Endothelial cell of umbilical vein (primary cell): ENCODE data around the gene CAPN5.

Experiments
- EZH2 ChIP-seq: IDR thresholded peaks from 2 replicates; pipeline ENCODE4 v1.6.1; 2012; ENCODE audit warnings: borderline replicate concordance, low read depth, mild to moderate bottlenecking, moderate library complexity, low read length, inconsistent platforms; ENCODE audit not compliant: severe bottlenecking
- JUN ChIP-seq: IDR thresholded peaks from 2 replicates; pipeline ENCODE4 v1.6.1; 2011; ENCODE audit warnings: borderline replicate concordance, low read depth; ENCODE audit not compliant: insufficient read length, insufficient read depth
- MYC ChIP-seq: IDR thresholded peaks from one replicate; pipeline ENCODE4 v1.6.1; 2011; ENCODE audit warnings: mild to moderate bottlenecking, low read depth, low read length
- POLR2A ChIP-seq: IDR thresholded peaks from 2 replicates; pipeline ENCODE4 v1.6.1; 2012; ENCODE audit warnings: low read depth, mild to moderate bottlenecking, control low read depth, low read length
- POLR2AphosphoS5 ChIP-seq: IDR thresholded peaks from 2 replicates; pipeline ENCODE4 v1.6.1; 2012; ENCODE audit warnings: low read depth, mild to moderate bottlenecking, control low read depth, low read length, moderate library complexity; ENCODE audit not compliant: insufficient read depth
- TF ChIP-seq, protein P1 (sequence below), 2 donors: IDR thresholded peaks; 1 replicate in 1 of 2; 2 replicates in 1 of 2; pipeline ENCODE4 v1.5.1; 2011; ENCODE audit warnings: low read length in 2 of 2, mild to moderate bottlenecking in 2 of 2, moderate library complexity in 2 of 2, control low read depth in 1 of 2, inconsistent platforms in 1 of 2, low read depth in 1 of 2; ENCODE audit not compliant: insufficient read depth in 1 of 2; ENCODE audit errors: extremely low read depth in 1 of 2
- TF ChIP-seq, protein P2 (sequence below): IDR thresholded peaks from 2 replicates; pipeline ENCODE4 v1.6.1; 2011; ENCODE audit not compliant: insufficient read depth, insufficient read length

DNA sequence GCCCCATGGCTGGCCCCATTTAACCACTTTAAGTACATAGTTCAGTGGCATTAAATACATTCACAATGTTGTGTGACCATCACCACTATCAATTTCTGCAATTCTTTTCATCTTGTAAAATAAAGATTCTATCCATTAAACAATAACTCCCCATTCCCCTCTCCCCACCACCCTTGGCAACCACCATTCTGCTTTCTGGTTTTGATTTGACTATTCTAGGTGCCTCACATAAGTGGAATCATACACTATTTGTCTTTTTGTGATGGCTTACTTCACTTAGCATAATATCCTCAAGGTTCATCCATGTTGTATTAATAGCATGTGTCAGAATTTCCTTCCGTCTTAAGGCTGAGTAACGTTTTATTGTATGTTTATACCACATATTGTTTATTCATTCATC, 68.3 kb downstream of the CAPN5 start:
- TF ChIP-seq, protein P1, sequence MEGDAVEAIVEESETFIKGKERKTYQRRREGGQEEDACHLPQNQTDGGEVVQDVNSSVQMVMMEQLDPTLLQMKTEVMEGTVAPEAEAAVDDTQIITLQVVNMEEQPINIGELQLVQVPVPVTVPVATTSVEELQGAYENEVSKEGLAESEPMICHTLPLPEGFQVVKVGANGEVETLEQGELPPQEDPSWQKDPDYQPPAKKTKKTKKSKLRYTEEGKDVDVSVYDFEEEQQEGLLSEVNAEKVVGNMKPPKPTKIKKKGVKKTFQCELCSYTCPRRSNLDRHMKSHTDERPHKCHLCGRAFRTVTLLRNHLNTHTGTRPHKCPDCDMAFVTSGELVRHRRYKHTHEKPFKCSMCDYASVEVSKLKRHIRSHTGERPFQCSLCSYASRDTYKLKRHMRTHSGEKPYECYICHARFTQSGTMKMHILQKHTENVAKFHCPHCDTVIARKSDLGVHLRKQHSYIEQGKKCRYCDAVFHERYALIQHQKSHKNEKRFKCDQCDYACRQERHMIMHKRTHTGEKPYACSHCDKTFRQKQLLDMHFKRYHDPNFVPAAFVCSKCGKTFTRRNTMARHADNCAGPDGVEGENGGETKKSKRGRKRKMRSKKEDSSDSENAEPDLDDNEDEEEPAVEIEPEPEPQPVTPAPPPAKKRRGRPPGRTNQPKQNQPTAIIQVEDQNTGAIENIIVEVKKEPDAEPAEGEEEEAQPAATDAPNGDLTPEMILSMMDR (IDR thresholded peaks at IDR 0.05; ENCODE audit: extremely low read depth in 1 of 2, insufficient read depth in 1 of 2, low read depth in 1 of 2, low read length in 2 of 2): no peak
- TF ChIP-seq EZH2 (no peak), POLR2A (no peak), MYC (no peak), POLR2AphosphoS5 (no peak), JUN (no peak)
- TF ChIP-seq, protein P2, sequence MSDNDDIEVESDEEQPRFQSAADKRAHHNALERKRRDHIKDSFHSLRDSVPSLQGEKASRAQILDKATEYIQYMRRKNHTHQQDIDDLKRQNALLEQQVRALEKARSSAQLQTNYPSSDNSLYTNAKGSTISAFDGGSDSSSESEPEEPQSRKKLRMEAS: no peak
